ENCODE results near the gene SPINK14.

Gene SPINK14

GRCh38 chr5:148208226-148208625 is 39.9 kb downstream of the SPINK14 start:
- ChIA-PET POLR2A (no interaction called here), CTCF (no interaction called here)
- Histone ChIP-seq H3K4me3 (ENCODE audit: control insufficient read depth in 1 of 7, extremely low read depth in 1 of 7, insufficient read depth in 4 of 7, low read depth in 2 of 7, low read length in 6 of 7) (no peak overlapping the region), H3K9me3 (ENCODE audit: control extremely low read depth in 1 of 5, control insufficient read depth in 4 of 5, insufficient read depth in 2 of 5, low read depth in 1 of 5, low read length in 4 of 5) (no peaks in the 10 kb centered on the region), H3K27me3 (replicated peaks in 2 of 5; ENCODE audit: control insufficient read depth in 4 of 5, insufficient read depth in 5 of 5, low read length in 4 of 5) (peaks cover 0 to 3% (median 0%) of the 10 kb centered on the region in 5 experiments), H3K36me3 (ENCODE audit: control insufficient read depth in 4 of 4, insufficient read depth in 4 of 4, low read length in 3 of 4) (no peaks in the 10 kb centered on the region), H3K27ac (ENCODE audit: insufficient read depth in 1 of 2, low read depth in 1 of 2, low read length in 2 of 2, poor library complexity in 1 of 2, severe bottlenecking in 2 of 2) (no peak overlapping the region), H3K4me1 (ENCODE audit: control extremely low read depth in 1 of 4, control insufficient read depth in 4 of 4, insufficient read depth in 4 of 4, low read length in 3 of 4) (no peaks in the 10 kb centered on the region)
- DNase-seq: no peak

- Histone ChIP-seq H3K4me1 (ENCODE audit: control extremely low read depth in 1 of 4, control insufficient read depth in 4 of 4, insufficient read depth in 4 of 4, low read length in 3 of 4) (no peaks in the 10 kb centered on the region), H3K36me3 (ENCODE audit: control insufficient read depth in 4 of 4, insufficient read depth in 4 of 4, low read length in 3 of 4) (no peaks in the 10 kb centered on the region), H3K27ac (ENCODE audit: insufficient read depth in 1 of 2, low read depth in 1 of 2, low read length in 2 of 2, poor library complexity in 1 of 2, severe bottlenecking in 2 of 2) (no peak overlapping the region), H3K4me3 (ENCODE audit: control insufficient read depth in 1 of 7, extremely low read depth in 1 of 7, insufficient read depth in 4 of 7, low read depth in 2 of 7, low read length in 6 of 7) (no peak overlapping the region), H3K27me3 (replicated peaks in 2 of 5; ENCODE audit: control insufficient read depth in 4 of 5, insufficient read depth in 5 of 5, low read length in 4 of 5) (peaks cover 0 to 3% (median 0%) of the 10 kb centered on the region in 5 experiments), H3K9me3 (ENCODE audit: control extremely low read depth in 1 of 5, control insufficient read depth in 4 of 5, insufficient read depth in 2 of 5, low read depth in 1 of 5, low read length in 4 of 5) (no peaks in the 10 kb centered on the region)
- DNase-seq: no peak
- CTCF ChIA-PET: no interaction called here
- POLR2A ChIA-PET: no interaction called here
- WGBS (ENCODE audit: insufficient coverage): no CpG with 5 or more reads among the region's 3 CpGs
Measured at GRCh38 chr5:148209151-148209770, 40.9 kb downstream of the SPINK14 start.

GRCh38 chr5:148214665-148215185 is 46.4 kb downstream of the SPINK14 start:
- no peak for DNase-seq
- H3K4me3 ChIP-seq (ENCODE audit: control insufficient read depth in 1 of 7, extremely low read depth in 1 of 7, insufficient read depth in 4 of 7, low read depth in 2 of 7, low read length in 6 of 7): no peak overlapping the region
- WGBS (ENCODE audit: insufficient coverage): no CpG with 5 or more reads among the region's 1 CpG
- ChIA-PET POLR2A (no interaction called here), CTCF (no interaction called here)
- H3K27me3 ChIP-seq (replicated peaks in 2 of 5; ENCODE audit: control insufficient read depth in 4 of 5, insufficient read depth in 5 of 5, low read length in 4 of 5): no peaks in the 10 kb centered on the region
- H3K9me3 ChIP-seq (ENCODE audit: control extremely low read depth in 1 of 5, control insufficient read depth in 4 of 5, insufficient read depth in 2 of 5, low read depth in 1 of 5, low read length in 4 of 5): no peaks in the 10 kb centered on the region
- H3K36me3 ChIP-seq (ENCODE audit: control insufficient read depth in 4 of 4, insufficient read depth in 4 of 4, low read length in 3 of 4): no peaks in the 10 kb centered on the region
- no peaks in the 10 kb centered on the region for H3K4me1 ChIP-seq (ENCODE audit: control extremely low read depth in 1 of 4, control insufficient read depth in 4 of 4, insufficient read depth in 4 of 4, low read length in 3 of 4)
- H3K27ac ChIP-seq (ENCODE audit: insufficient read depth in 1 of 2, low read depth in 1 of 2, low read length in 2 of 2, poor library complexity in 1 of 2, severe bottlenecking in 2 of 2): no peak overlapping the region

GRCh38 chr5:148221508-148221907 is 53.2 kb downstream of the SPINK14 start:
- no peak overlapping the region for H3K27ac ChIP-seq (ENCODE audit: insufficient read depth in 1 of 2, low read depth in 1 of 2, low read length in 2 of 2, poor library complexity in 1 of 2, severe bottlenecking in 2 of 2)
- no peaks in the 10 kb centered on the region for H3K36me3 ChIP-seq (ENCODE audit: control insufficient read depth in 4 of 4, insufficient read depth in 4 of 4, low read length in 3 of 4)
- H3K4me3 ChIP-seq (ENCODE audit: control insufficient read depth in 1 of 7, extremely low read depth in 1 of 7, insufficient read depth in 4 of 7, low read depth in 2 of 7, low read length in 6 of 7): no peak overlapping the region
- peaks cover 0 to 1% (median 0%) of the 10 kb centered on the region in 5 experiments for H3K27me3 ChIP-seq (replicated peaks in 2 of 5; ENCODE audit: control insufficient read depth in 4 of 5, insufficient read depth in 5 of 5, low read length in 4 of 5)
- CTCF ChIA-PET: no interaction called here
- no peak for DNase-seq
- 92% methylated on average over 2 of the region's 6 CpGs for WGBS (ENCODE audit: insufficient coverage)
- peaks cover 0 to 2% (median 0%) of the 10 kb centered on the region in 5 experiments for H3K9me3 ChIP-seq (ENCODE audit: control extremely low read depth in 1 of 5, control insufficient read depth in 4 of 5, insufficient read depth in 2 of 5, low read depth in 1 of 5, low read length in 4 of 5)
- no peaks in the 10 kb centered on the region for H3K4me1 ChIP-seq (ENCODE audit: control extremely low read depth in 1 of 4, control insufficient read depth in 4 of 4, insufficient read depth in 4 of 4, low read length in 3 of 4)
- POLR2A ChIA-PET: no interaction called here

- peaks cover 0 to 2% (median 0%) of the 10 kb centered on the region in 5 experiments for H3K27me3 ChIP-seq (replicated peaks in 2 of 5; ENCODE audit: control insufficient read depth in 4 of 5, insufficient read depth in 5 of 5, low read length in 4 of 5)
- no peak overlapping the region for H3K4me3 ChIP-seq (ENCODE audit: control insufficient read depth in 1 of 7, extremely low read depth in 1 of 7, insufficient read depth in 4 of 7, low read depth in 2 of 7, low read length in 6 of 7)
- H3K4me1 ChIP-seq (ENCODE audit: control extremely low read depth in 1 of 4, control insufficient read depth in 4 of 4, insufficient read depth in 4 of 4, low read length in 3 of 4): no peaks in the 10 kb centered on the region
- H3K9me3 ChIP-seq (ENCODE audit: control extremely low read depth in 1 of 5, control insufficient read depth in 4 of 5, insufficient read depth in 2 of 5, low read depth in 1 of 5, low read length in 4 of 5): peaks cover 0 to 2% (median 0%) of the 10 kb centered on the region in 5 experiments
- DNase-seq: no peak
- H3K27ac ChIP-seq (ENCODE audit: insufficient read depth in 1 of 2, low read depth in 1 of 2, low read length in 2 of 2, poor library complexity in 1 of 2, severe bottlenecking in 2 of 2): no peak overlapping the region
- no peaks in the 10 kb centered on the region for H3K36me3 ChIP-seq (ENCODE audit: control insufficient read depth in 4 of 4, insufficient read depth in 4 of 4, low read length in 3 of 4)
- POLR2A ChIA-PET: no interaction called here
- WGBS (ENCODE audit: insufficient coverage): no CpG with 5 or more reads among the region's 2 CpGs
- CTCF ChIA-PET: no interaction called here
Measured at GRCh38 chr5:148224117-148224742, 55.9 kb downstream of the SPINK14 start.

Measured in common myeloid progenitor, CD34-positive (primary cell).